Immature natural killer cell (primary cell): ENCODE data around the gene CHIC1. TPM values are rescaled to one million over a fixed set of nuclear protein-coding genes. Genes with fewer than 3 reads are reported as not detected.
"Not testable (repeated sequence)": the region's sequence is repeated elsewhere in the genome, so short reads cannot be mapped to it uniquely, and the experiment has no call there.

ENCODE experiments used
- DNase-seq, 3 donors: peaks; one replicate each; pipeline ENCODE4 v3.0.0; 2022; ENCODE audit warnings: mixed read lengths in 1 of 3
- H3K27ac Mint-ChIP-seq, 6 donors: one replicate each; pipeline ENCODE4 v1.8.0; 2020; ENCODE audit warnings: mixed read lengths in 6 of 6, mild to moderate bottlenecking in 5 of 6, inconsistent platforms in 4 of 6, moderate library complexity in 3 of 6
- H3K27me3 Mint-ChIP-seq, 3 donors: one replicate each; pipeline ENCODE4 v1.8.0; 2020 to 2021; ENCODE audit warnings: low read depth in 3 of 3, mild to moderate bottlenecking in 3 of 3, mixed read lengths in 3 of 3, moderate library complexity in 3 of 3, inconsistent platforms in 1 of 3
- H3K36me3 Mint-ChIP-seq, 3 donors: one replicate each; pipeline ENCODE4 v1.8.0; 2020; ENCODE audit warnings: mixed read lengths in 3 of 3, inconsistent platforms in 2 of 3, mild to moderate bottlenecking in 2 of 3
- H3K4me1 Mint-ChIP-seq, 2 donors: one replicate each; pipeline ENCODE4 v1.8.0; 2020; ENCODE audit warnings: inconsistent platforms in 2 of 2, mild to moderate bottlenecking in 2 of 2, mixed read lengths in 2 of 2, moderate library complexity in 1 of 2
- H3K4me3 Mint-ChIP-seq, 5 donors: one replicate each; pipeline ENCODE4 v1.8.0; 2020; ENCODE audit warnings: mild to moderate bottlenecking in 5 of 5, mixed read lengths in 5 of 5, inconsistent platforms in 3 of 5, moderate library complexity in 3 of 5
- H3K9me3 Mint-ChIP-seq, 6 donors: one replicate each; pipeline ENCODE4 v1.8.0; 2020; ENCODE audit warnings: mild to moderate bottlenecking in 6 of 6, mixed read lengths in 6 of 6, inconsistent platforms in 4 of 6, moderate library complexity in 3 of 6
- polyA plus RNA-seq, 3 donors: library from polyadenylated mRNA; unstranded; fragments of 300-500 nt; fragmentation: Illumina TruSeq; gene quantifications; one replicate each; pipeline ENCODE4 v1.2.3, GENCODE V29; 2021

CHIC1 gene
- polyA plus RNA-seq, 3 donors from 2014 or later = 0.71 to 2.7 (median 1.6) TPM

- Mint-ChIP-seq H3K4me1 (peaks cover 14 to 19% of the 10 kb centered on the region in 2 donors), H3K36me3 (peaks cover 29 to 53% (median 34%) of the 10 kb centered on the region in 3 donors), H3K9me3 (peaks cover 13 to 42% (median 28%) of the 10 kb centered on the region in 6 donors)
Observed at GRCh38 chrX:73641669-73642068, 78.7 kb downstream of the CHIC1 start.

GRCh38 chrX:73647212-73647611, 84.2 kb downstream of the CHIC1 start:
- no peak for DNase-seq
- H3K4me1 Mint-ChIP-seq = no peaks in the 10 kb centered on the region
- H3K36me3 Mint-ChIP-seq = peaks cover 14 to 22% (median 14%) of the 10 kb centered on the region in 3 donors
- H3K9me3 Mint-ChIP-seq = peaks cover 0 to 16% (median 9%) of the 10 kb centered on the region in 6 donors
- no peak overlapping the region for H3K4me3 Mint-ChIP-seq
- H3K27me3 Mint-ChIP-seq = peaks cover 0 to 2% (median 0%) of the 10 kb centered on the region in 3 donors
- H3K27ac Mint-ChIP-seq = no peak overlapping the region

More at GRCh38 chrX:73641669-73642068, 78.7 kb downstream of the CHIC1 start:
- not testable (repeated sequence) for H3K27me3 Mint-ChIP-seq, DNase-seq, H3K27ac Mint-ChIP-seq, H3K4me3 Mint-ChIP-seq

- Mint-ChIP-seq H3K27me3 (peaks cover 0 to 2% (median 0%) of the 10 kb centered on the region in 3 donors), H3K4me3 (no peak overlapping the region), H3K9me3 (peaks cover 0 to 16% (median 9%) of the 10 kb centered on the region in 6 donors), H3K27ac (no peak overlapping the region), H3K36me3 (peaks cover 14 to 22% (median 14%) of the 10 kb centered on the region in 3 donors), H3K4me1 (no peaks in the 10 kb centered on the region)
- no peak for DNase-seq
Observed at GRCh38 chrX:73647632-73648322, 84.8 kb downstream of the CHIC1 start.

DNA sequence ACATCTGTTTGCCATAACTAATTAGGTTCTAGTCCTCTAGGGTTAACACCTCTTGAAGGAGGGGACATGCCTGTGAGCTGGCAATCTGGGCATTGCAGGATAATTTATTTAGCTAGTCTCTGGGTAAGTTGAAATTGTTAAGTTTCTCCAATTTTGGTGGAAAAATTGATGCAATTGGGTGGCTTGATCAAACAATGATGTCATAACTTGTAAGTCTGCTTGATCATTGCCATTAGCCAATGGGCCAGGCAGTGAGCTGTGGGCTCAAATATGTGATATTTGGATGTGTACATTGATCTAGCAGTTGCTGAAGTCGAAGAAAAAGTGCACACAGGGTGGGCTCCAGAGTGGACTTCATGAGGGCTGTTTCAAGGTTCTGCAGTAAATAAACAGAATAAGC, 98.3 kb downstream of the CHIC1 start:
- H3K4me1 Mint-ChIP-seq, DNase-seq, H3K27me3 Mint-ChIP-seq, H3K4me3 Mint-ChIP-seq, H3K27ac Mint-ChIP-seq: not testable (repeated sequence)
- Mint-ChIP-seq H3K9me3 (peaks cover 6 to 19% (median 15%) of the 10 kb centered on the region in 6 donors), H3K36me3 (peaks cover 6 to 20% (median 16%) of the 10 kb centered on the region in 3 donors)

GRCh38 chrX:73668779-73669178, 105.8 kb downstream of the CHIC1 start:
- peaks cover 0 to 4% of the 10 kb centered on the region in 2 donors for H3K4me1 Mint-ChIP-seq
- no peak overlapping the region for H3K4me3 Mint-ChIP-seq
- H3K27ac Mint-ChIP-seq = no peak overlapping the region
- peaks cover 3 to 16% (median 6%) of the 10 kb centered on the region in 3 donors for H3K36me3 Mint-ChIP-seq
- H3K27me3 Mint-ChIP-seq = peaks cover 0 to 4% (median 2%) of the 10 kb centered on the region in 3 donors
- no peak for DNase-seq
- peaks cover 11 to 36% (median 18%) of the 10 kb centered on the region in 6 donors for H3K9me3 Mint-ChIP-seq

GRCh38 chrX:73681408-73681807, 118.4 kb downstream of the CHIC1 start:
- Mint-ChIP-seq H3K4me1 (no peaks in the 10 kb centered on the region), H3K9me3 (peaks cover 0 to 3% (median 0%) of the 10 kb centered on the region in 6 donors), H3K4me3 (no peak overlapping the region), H3K27ac (no peak overlapping the region), H3K27me3 (peaks cover 0 to 6% (median 0%) of the 10 kb centered on the region in 3 donors), H3K36me3 (peaks cover 0 to 7% (median 2%) of the 10 kb centered on the region in 3 donors)
- DNase-seq = no peak

GRCh38 chrX:73683236-73683859, 120.4 kb downstream of the CHIC1 start:
- peaks cover 0 to 4% (median 0%) of the 10 kb centered on the region in 3 donors for H3K27me3 Mint-ChIP-seq
- H3K9me3 Mint-ChIP-seq = no peaks in the 10 kb centered on the region
- peak overlapping the region in 1 of 6 donors; percentile 1 for H3K27ac Mint-ChIP-seq
- no peaks in the 10 kb centered on the region for H3K4me1 Mint-ChIP-seq
- no peak for DNase-seq
- no peak overlapping the region for H3K4me3 Mint-ChIP-seq
- peaks cover 3 to 18% (median 18%) of the 10 kb centered on the region in 3 donors for H3K36me3 Mint-ChIP-seq

GRCh38 chrX:73707014-73707413, 144.0 kb downstream of the CHIC1 start:
- H3K4me3 Mint-ChIP-seq, H3K27ac Mint-ChIP-seq: not testable (repeated sequence)
- H3K9me3 Mint-ChIP-seq = peaks cover 26 to 50% (median 41%) of the 10 kb centered on the region in 6 donors

DNA sequence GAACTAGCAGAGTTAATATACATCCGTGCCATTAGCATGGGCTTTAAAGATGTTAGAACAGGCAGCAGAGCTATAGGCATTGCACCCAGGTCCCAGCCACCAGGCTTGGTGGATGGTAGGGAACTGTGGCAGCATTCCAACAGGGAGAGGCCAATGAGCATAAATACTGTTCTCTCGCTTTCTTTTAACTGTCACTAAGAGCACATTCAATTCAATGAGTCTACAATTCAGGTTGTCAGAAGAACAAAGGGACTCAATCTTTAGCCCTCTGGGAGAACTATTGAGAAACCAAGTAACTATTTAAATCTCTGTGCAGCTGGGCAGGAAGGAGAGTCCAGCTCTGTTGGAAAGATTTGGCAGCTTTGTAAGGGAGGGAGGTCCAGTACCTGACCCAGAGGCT, 165.6 kb downstream of the CHIC1 start:
- no peak for DNase-seq
- Mint-ChIP-seq H3K27me3 (peaks cover 1 to 4% (median 3%) of the 10 kb centered on the region in 3 donors), H3K4me3 (no peak overlapping the region), H3K27ac (no peak overlapping the region), H3K9me3 (no peaks in the 10 kb centered on the region), H3K4me1 (no peaks in the 10 kb centered on the region), H3K36me3 (no peaks in the 10 kb centered on the region)

More at GRCh38 chrX:73707014-73707413, 144.0 kb downstream of the CHIC1 start:
- H3K36me3 Mint-ChIP-seq, DNase-seq, H3K4me1 Mint-ChIP-seq: not testable (repeated sequence)
- H3K27me3 Mint-ChIP-seq = peaks cover 0 to 13% (median 10%) of the 10 kb centered on the region in 3 donors

Other genes with a start within 250 kb of the CHIC1 start
- gene CDX4, start 116.1 kb upstream of the CHIC1 start, polyA plus RNA-seq = not detected